Gastroesophageal sphincter (tissue), 3 donors: ENCODE data around the gene EPHB1.

Experiments used
- POLR2A ChIP-seq, 2 donors: fragments of 450-650 bp; IDR thresholded peaks; one replicate each; pipeline ENCODE4 v1.6.1; 2017; ENCODE audit warnings: antibody characterized with exemption in 2 of 2, mild to moderate bottlenecking in 2 of 2, moderate library complexity in 1 of 2
- TF ChIP-seq, protein P1 (sequence below), 4 experiments: fragments of 200-600 bp in 2 of 4; fragments of 450-650 bp in 2 of 4; sonication (generic) in 1 of 4; IDR thresholded peaks; one replicate each; pipeline ENCODE4 v1.5.1; 2017 to 2019; ENCODE audit warnings: antibody characterized with exemption in 4 of 4, mild to moderate bottlenecking in 2 of 4, moderate library complexity in 2 of 4

DNA sequence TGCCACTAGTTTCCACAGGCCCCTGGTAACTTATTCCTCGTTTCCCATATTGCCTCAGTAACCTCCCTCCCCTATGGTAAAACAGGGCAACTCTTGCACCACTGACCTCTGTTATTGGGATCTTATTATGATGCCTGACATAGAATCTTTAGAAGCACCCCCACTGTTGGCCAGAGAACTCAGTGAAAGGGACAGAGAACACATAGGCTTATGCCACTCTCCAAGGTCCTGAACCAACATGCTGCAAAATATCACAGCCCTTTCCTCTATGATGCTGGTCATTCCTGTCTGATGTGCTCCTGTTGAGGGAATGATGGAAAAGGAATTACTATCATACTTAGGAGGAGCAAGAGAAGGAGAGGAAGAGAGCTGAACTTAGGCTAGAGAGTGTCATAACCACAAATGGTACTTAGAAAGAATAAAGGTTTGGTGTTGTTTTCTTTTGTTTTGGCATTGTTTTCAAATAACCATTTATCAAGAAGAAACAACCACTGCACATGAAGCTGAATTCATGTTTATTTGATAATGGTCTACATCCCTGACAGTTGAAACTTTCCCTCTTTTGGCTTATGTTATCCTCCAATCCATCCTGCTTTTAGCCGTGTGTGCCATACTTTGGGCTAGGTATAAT, 330.2 kb downstream of the EPHB1 start:
- TF ChIP-seq, protein P1, sequence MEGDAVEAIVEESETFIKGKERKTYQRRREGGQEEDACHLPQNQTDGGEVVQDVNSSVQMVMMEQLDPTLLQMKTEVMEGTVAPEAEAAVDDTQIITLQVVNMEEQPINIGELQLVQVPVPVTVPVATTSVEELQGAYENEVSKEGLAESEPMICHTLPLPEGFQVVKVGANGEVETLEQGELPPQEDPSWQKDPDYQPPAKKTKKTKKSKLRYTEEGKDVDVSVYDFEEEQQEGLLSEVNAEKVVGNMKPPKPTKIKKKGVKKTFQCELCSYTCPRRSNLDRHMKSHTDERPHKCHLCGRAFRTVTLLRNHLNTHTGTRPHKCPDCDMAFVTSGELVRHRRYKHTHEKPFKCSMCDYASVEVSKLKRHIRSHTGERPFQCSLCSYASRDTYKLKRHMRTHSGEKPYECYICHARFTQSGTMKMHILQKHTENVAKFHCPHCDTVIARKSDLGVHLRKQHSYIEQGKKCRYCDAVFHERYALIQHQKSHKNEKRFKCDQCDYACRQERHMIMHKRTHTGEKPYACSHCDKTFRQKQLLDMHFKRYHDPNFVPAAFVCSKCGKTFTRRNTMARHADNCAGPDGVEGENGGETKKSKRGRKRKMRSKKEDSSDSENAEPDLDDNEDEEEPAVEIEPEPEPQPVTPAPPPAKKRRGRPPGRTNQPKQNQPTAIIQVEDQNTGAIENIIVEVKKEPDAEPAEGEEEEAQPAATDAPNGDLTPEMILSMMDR (IDR thresholded peaks at IDR 0.05), result no peak
- TF ChIP-seq POLR2A (IDR thresholded peaks at IDR 0.05), result no peak
